HG03378 (cell line): ENCODE results near the gene MRPL50.

Source experiments
- ATAC-seq: cut with Tn5 transposase; IDR thresholded peaks from one replicate; pipeline ENCODE4 v1.9.1; 2021; ENCODE audit warnings: mild to moderate bottlenecking, moderate library complexity; ENCODE audit not compliant: unreplicated experiment

MRPL50 gene

GRCh38 chr9:101398068-101398929, at the start of gene MRPL50, which contains the start of gene ZNF189:
Gene MRPL50, minus strand, starts transcription at chr9:101398618. Its CDS starts 26 bp downstream, at chr9:101398592.
Gene ZNF189, plus strand, starts transcription at chr9:101398851. Its CDS starts 306 bp downstream, at chr9:101399157.
- ATAC-seq, result peak; percentile 99

- ATAC-seq, result no peak
Measured at GRCh38 chr9:101446732-101447131, 48.3 kb upstream of the MRPL50 start.

GRCh38 chr9:101445353-101446029, 47.1 kb upstream of the MRPL50 start:
- no peak for ATAC-seq

- no peak for ATAC-seq
Measured at GRCh38 chr9:101443364-101443771, 45.0 kb upstream of the MRPL50 start.

GRCh38 chr9:101442736-101443135, 44.3 kb upstream of the MRPL50 start:
- ATAC-seq, result no peak

- ATAC-seq, result no peak
Measured at GRCh38 chr9:101442318-101442717, 43.9 kb upstream of the MRPL50 start.

GRCh38 chr9:101440714-101441230, 42.4 kb upstream of the MRPL50 start:
- ATAC-seq, result no peak

GRCh38 chr9:101438523-101438922, 40.1 kb upstream of the MRPL50 start:
- ATAC-seq, result peak; percentile 53

GRCh38 chr9:101437806-101438232, 39.4 kb upstream of the MRPL50 start:
- no peak for ATAC-seq

DNA sequence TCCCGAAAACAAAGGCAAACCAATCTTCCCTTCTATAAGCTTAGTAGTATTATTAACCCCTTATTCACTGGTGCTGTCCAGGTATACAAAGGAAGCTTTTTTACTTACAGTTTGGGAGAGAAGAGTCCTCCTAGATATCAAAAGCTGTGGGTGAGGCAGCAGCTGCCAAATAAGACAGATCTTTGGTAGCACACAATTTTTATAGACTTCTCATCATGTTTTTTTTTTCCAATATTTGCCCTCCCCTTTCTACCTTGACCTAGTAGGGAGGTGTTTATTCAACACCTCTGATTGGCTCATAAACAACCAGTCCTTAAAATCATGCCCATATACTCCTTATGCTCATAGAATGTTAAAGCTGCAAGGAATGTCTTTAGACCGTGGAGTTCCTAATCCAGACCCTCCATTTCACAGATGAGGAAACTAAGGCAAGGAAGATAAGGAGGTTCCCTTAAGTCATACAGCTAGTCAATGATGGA, 37.2 kb upstream of the MRPL50 start, which contains the start of gene ALDOB:
Gene ALDOB, minus strand, starts transcription at position 174 of the 479 bp plus-strand sequence. CDS start 4,887 bp downstream, outside the sequence.
- no peak for ATAC-seq

- no peak for ATAC-seq
Measured at GRCh38 chr9:101434998-101435397, 36.6 kb upstream of the MRPL50 start.

DNA sequence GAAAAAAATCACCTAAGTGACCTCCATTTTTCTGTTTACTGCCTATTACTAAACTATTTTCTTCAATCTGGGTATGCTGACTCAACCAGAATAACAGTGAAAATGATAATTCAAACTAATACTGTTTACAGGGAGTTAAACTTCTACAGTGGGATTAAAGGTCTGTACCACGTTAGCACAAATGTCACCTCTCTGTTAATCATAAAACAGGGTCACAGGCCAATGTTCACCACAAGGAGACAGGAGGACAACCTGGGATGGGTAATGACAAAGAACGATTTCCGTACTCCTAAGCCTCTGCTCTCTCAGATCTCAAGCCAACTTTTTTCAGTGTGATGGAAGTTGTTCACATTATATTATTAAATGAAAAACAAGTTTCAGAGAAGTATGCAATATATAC, 34.8 kb upstream of the MRPL50 start:
- ATAC-seq, result no peak

DNA sequence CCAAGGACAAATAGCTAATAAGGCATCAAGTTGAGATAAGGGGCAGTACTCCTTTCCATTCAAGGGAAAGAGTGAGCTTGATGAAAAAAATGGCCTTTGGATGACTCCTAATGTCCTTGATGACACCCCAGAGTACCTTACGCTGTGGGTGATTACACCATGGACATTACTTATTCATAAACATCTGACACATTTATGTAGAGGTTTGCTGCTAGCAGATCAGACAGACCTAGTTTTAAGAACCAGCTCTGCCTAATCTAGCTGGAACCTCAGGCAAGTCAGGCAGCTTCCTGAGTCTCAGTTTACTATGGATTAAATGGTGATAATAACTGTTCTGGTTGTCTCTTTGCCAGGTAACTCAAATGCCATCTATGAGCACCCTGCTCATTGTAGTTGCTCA, 34.3 kb upstream of the MRPL50 start:
- no peak for ATAC-seq

- no peak for ATAC-seq
Measured at GRCh38 chr9:101432171-101432570, 33.8 kb upstream of the MRPL50 start.

GRCh38 chr9:101429736-101430135, 31.3 kb upstream of the MRPL50 start:
- no peak for ATAC-seq

DNA sequence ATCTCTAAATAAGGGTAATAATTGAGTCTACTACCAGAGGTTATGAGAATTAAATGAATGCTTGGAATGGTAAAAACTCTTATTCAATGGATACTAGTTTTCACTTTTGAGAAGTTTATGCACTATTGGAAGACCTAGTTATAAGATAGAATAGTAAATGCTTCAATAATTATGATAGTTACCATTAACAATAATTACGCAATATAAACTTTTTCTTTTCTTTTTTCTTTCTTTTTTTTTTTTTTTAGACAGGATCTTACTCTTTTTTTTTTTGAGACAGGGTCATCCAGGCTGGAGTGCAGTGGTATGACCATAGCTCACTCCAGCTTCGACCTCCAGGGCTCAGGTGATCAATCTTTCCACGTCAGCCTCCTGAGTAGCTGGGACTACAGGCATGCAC, 30.5 kb upstream of the MRPL50 start:
- ATAC-seq, result no peak

DNA sequence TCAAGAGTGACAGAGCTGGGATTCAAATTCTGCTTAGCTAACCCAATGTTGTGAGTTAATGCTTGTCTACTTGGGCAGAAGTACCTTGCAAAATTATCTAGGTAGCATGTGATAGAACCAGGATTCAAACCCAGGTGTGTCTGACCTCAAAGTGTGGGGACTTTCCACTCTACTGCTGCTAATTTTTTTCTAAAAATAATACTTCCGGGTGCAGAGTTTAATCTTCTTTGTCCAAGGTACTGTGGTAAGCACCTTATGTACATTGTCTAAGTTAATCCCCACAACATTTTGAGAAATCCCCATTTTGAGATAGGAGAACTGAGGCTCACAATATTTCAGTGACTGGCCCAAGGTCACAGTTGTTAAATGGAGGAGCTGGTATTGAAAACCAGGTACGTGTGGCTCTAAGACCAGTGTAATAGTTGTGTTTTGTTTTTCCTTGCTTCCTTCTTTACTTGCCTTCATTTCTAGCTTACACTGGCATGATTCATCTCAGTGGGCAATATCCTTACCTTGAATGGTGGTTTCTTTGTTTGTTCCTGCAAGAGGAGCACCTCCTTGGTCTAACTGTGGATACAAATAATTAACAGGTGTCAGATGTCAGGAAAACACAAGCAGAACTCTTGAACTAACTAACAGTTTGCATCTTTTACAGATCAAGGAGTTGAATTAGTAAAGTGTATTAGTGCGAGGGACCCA, 29.7 kb upstream of the MRPL50 start:
- ATAC-seq, result peak; percentile 77

GRCh38 chr9:101427358-101427757, 28.9 kb upstream of the MRPL50 start:
- ATAC-seq, result no peak

- ATAC-seq, result no peak
Measured at GRCh38 chr9:101421653-101422065, 23.2 kb upstream of the MRPL50 start.

DNA sequence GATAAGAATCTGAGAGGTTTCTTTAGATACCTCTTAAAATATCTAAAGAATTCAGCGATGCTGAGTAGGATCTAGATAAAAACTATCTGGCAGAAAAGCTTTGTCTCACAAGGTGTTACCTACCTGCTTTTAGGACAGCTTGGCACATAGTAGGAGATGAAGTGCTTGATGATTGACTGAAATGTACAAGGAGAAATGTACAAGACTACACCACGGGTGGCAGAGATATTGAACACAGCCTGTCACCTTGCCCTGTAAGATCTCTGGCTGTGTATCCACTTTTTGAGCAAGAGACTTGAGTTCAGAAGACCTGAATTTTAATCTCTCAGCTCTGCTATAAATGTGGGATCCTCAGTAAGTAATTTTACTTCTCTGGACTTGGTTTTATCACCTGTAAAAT, 21.4 kb upstream of the MRPL50 start:
- no peak for ATAC-seq
